Cortex of kidney (tissue), 1 donor: ENCODE results near the gene SPNS1.
"Not testable (repeated sequence)": the region's sequence is repeated elsewhere in the genome, so short reads cannot be mapped to it uniquely, and the experiment has no call there.

Experiments
- DNase-seq: peaks from one replicate; lab custom pipeline; 2025; lab: John Stamatoyannopoulos, UW

Gene SPNS1, protein sequence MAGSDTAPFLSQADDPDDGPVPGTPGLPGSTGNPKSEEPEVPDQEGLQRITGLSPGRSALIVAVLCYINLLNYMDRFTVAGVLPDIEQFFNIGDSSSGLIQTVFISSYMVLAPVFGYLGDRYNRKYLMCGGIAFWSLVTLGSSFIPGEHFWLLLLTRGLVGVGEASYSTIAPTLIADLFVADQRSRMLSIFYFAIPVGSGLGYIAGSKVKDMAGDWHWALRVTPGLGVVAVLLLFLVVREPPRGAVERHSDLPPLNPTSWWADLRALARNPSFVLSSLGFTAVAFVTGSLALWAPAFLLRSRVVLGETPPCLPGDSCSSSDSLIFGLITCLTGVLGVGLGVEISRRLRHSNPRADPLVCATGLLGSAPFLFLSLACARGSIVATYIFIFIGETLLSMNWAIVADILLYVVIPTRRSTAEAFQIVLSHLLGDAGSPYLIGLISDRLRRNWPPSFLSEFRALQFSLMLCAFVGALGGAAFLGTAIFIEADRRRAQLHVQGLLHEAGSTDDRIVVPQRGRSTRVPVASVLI

DNA sequence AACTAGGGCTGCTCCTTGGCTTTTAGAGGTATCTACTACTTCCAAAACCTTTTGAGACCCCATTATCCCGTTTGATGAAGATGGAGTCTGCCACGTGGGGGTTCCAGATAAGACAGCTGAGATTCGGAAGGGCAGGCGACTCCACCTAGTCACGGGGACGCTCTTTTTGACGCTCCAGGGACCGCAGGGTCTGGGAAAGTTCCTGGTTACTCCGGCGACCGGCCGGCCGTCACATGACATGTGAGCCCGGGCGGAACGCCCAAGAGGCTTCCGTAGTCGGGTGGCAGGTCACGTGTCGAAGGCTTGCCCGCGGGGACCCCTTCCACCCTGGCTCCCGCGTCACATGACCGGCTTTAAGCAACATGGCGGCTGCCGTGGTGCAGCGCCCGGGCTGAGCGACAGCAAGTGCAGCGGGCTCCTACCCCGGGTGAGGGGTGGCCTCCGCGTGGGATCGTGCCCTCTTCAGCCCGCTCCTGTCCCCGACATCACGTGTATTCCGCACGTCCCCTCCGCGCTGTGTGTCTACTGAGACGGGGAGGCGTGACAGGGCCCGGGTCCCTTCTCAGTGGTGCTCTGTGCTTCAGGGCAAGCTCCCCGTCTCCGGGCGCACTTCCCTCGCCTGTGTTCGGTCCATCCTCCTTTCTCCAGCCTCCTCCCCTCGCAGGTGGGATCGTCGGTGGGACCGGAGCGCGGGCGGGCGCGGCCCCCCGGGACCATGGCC lies at the start of gene SPNS1:
SPNS1 (plus strand) TSS at position 342 of the 721 bp plus-strand sequence; CDS start at position 716, 374 bp downstream.
- DNase-seq, result peak; percentile 38

DNA sequence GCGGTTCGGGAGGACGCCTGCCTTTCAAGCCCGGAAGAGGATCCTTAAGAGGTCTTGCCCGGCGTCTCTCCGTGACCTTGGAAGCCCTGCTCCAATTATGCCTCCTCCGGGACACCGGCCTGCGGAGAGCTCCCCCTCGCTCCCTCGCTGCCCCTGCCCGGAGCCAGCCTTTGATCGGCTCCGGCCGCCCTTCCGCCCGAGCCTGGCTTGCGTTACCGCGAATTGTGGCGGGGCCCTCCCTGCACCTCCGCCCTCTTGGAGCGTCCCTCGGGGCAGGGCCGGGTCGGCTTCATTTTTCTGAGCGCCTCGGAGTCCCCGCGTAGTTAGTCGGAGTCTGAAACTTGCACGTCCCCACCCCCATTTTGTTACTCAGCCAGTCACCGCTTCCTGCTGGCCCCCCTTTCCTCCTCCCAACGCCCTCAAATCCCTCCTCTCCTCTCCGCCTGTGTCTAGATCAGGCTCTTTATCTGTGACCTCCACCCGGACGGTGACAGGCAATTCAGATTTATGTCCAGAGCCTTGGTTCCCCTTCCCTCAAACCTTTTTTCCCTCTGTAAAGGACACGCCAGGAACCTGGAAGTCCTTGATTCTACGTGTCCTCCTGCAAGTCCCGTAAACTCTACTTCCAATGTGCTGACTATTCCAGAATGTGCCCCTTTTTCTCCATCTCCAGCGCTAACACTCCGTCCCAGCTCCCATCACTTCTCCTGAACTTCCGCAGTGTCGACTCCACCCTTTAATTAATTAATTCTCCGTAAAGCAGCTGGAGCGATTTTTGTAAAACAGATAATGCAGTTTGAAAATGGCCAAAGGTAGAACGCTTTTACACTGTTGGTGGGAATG lies 49.0 kb upstream of the SPNS1 start:
- no peak for DNase-seq

DNA sequence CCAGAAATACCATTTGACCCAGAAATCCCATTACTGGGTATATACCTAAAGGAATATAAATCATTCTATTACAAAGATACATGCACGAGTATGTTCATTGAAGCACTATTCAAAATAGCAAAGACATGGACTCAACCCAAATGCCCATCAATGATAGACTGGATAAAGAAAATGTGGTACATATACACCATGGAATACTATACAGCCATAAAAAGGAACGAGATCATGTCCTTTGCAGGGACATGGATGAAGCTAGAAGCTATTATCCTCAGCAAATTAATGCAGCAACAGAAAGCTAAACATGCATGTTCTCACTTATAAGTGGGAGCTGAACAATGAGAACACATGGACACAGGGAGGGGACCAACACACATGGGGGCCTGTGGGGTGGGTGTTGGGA lies 48.3 kb upstream of the SPNS1 start:
- DNase-seq, result not testable (repeated sequence)

DNA sequence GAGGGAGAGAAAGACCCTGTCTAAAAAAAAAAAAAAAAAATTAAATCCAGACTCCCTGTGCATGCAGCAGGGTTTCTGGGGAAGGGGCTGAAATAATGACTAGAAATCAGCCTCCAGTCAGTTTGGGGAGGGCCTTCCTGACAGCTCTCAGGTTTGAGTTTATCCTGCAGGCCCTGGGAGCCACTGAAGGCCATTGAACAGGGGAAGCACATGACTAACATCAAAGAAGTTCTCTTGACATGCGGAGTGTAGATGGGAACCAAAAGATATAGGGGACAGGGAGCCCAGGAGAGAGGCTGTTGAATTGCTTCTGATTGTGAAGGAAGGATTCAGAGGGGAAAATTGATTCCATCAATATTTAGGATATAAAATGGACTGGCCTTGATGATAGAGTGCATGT lies 46.8 kb upstream of the SPNS1 start:
- no peak for DNase-seq

DNA sequence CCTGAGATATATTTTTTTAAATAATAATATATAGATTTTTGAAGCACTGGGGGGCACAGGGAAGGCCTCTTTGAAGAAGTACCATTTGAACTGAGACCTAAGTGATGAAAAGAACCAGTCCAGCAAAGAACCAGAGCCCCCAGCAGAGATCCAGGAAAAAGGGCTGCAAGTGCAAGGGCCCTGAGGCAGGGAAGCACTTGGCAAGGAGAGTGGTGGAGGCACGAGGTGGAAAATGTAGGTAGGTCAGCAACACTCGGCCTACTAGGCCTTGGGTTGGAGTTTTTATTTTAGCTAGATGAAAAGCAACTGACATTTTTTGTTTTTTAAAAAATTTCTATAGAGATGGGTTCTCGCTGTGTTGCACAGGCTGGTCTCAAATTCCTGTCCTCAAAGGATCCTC lies 44.4 kb upstream of the SPNS1 start:
- no peak for DNase-seq

DNA sequence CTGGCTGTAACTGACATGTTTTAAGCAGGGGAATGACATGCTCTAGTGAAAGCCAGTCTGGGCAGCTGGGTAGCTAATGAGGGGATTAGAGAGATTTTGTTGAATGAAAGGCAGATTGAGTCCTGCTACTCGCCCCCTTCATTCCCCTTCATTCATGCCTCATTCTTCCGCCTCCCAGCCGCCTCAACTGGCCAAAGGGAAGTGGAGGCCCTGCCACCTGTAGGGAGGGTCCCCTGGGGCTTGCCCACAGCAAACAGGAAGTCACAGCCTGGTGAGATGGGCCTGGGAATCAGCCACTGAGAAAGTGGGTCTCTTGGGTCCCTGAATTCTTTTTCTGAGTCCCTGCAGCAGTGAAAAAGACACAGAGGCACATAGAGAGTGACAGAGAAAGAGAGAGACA lies 43.9 kb upstream of the SPNS1 start:
- DNase-seq, result no peak

DNA sequence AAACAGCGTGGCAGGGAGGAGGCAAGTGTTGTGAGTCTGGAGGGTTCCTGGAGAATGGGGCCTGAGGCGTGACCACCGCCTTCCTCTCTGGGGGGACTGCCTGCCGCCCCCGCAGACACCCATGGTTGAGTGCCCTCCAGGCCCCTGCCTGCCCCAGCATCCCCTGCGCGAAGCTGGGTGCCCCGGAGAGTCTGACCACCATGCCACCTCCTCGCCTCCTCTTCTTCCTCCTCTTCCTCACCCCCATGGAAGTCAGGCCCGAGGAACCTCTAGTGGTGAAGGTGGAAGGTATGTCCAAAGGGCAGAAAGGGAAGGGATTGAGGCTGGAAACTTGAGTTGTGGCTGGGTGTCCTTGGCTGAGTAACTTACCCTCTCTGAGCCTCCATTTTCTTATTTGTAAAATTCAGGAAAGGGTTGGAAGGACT lies 42.8 kb upstream of the SPNS1 start, which contains the start of gene CD19:
CD19 (plus strand) TSS at position 171 of the 425 bp plus-strand sequence; CDS start at position 201, 30 bp downstream.
- DNase-seq, result no peak

DNA sequence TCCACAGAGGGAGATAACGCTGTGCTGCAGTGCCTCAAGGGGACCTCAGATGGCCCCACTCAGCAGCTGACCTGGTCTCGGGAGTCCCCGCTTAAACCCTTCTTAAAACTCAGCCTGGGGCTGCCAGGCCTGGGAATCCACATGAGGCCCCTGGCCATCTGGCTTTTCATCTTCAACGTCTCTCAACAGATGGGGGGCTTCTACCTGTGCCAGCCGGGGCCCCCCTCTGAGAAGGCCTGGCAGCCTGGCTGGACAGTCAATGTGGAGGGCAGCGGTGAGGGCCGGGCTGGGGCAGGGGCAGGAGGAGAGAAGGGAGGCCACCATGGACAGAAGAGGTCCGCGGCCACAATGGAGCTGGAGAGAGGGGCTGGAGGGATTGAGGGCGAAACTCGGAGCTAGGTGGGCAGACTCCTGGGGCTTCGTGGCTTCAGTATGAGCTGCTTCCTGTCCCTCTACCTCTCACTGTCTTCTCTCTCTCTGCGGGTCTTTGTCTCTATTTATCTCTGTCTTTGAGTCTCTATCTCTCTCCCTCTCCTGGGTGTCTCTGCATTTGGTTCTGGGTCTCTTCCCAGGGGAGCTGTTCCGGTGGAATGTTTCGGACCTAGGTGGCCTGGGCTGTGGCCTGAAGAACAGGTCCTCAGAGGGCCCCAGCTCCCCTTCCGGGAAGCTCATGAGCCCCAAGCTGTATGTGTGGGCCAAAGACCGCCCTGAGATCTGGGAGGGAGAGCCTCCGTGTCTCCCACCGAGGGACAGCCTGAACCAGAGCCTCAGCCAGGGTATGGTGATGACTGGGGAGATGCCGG lies 42.0 kb upstream of the SPNS1 start:
- no peak for DNase-seq

DNA sequence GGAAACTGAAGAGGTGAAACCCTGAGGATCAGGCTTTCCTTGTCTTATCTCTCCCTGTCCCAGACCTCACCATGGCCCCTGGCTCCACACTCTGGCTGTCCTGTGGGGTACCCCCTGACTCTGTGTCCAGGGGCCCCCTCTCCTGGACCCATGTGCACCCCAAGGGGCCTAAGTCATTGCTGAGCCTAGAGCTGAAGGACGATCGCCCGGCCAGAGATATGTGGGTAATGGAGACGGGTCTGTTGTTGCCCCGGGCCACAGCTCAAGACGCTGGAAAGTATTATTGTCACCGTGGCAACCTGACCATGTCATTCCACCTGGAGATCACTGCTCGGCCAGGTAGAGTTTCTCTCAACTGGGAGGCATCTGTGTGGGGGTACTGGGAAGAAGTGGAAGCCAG lies 41.4 kb upstream of the SPNS1 start:
- DNase-seq, result no peak

DNA sequence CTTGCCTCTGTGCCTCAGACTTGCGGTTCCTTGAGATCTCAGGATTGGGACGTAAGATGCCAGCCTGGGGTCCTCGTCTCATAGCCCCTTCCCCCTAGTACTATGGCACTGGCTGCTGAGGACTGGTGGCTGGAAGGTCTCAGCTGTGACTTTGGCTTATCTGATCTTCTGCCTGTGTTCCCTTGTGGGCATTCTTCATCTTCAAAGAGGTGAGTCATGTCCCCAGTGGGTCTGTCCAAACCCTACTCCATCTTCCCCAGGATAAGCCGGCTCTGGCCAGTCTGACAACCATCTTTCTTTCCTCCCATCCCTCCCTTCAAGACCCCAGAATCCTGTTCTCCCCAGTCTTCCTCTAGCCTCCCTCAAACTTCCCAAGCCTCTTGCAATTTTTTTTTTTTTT lies 39.2 kb upstream of the SPNS1 start:
- no peak for DNase-seq

DNA sequence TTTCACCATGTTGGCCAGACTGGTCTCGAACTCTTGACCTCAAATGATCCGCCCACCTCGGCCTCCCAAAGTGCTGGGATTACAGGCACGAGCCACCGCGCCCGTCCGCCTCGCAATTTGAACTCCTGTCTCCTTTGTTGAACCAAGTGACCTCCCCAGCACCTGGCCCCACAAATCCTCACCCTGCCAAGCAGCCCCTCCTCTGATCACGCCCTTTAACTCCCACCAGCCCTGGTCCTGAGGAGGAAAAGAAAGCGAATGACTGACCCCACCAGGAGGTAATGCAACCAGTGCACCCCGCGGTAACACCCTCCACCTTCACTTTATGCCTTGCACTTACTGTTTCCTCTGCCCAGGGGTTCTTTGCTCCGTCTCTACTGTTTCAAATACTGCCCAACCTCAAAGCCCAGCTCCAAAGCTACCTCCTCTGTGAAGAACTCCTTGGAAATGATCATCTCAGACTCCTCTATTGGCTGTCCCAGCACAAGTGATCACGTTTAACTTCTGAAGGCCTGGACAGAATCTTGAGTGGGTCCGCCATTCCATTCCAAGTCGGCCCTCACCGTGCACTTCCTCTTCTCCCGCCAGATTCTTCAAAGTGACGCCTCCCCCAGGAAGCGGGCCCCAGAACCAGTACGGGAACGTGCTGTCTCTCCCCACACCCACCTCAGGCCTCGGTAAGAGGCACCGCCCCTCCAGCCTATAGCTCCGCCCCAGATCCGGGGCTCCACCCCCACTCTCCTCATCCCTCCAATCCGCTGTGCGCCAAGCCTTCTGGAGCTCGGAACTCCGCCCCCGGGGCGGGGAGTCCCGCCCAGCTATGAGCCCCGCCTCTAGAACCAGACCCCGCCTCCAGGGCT lies 38.4 kb upstream of the SPNS1 start:
- DNase-seq, result no peak

DNA sequence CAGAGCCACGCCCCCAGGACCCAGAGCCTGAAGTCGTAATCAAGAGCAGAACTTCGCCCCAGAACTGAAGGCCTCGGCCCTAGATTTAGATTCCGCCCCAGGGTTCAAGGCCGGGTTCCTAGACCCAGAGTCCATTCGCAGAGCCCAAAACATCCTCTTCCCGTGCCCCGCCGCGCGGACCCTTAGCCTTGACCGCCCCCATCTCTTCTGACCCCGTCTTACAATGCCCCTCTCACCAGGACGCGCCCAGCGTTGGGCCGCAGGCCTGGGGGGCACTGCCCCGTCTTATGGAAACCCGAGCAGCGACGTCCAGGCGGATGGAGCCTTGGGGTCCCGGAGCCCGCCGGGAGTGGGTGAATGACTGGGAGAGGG lies 37.8 kb upstream of the SPNS1 start:
- DNase-seq, result no peak

DNA sequence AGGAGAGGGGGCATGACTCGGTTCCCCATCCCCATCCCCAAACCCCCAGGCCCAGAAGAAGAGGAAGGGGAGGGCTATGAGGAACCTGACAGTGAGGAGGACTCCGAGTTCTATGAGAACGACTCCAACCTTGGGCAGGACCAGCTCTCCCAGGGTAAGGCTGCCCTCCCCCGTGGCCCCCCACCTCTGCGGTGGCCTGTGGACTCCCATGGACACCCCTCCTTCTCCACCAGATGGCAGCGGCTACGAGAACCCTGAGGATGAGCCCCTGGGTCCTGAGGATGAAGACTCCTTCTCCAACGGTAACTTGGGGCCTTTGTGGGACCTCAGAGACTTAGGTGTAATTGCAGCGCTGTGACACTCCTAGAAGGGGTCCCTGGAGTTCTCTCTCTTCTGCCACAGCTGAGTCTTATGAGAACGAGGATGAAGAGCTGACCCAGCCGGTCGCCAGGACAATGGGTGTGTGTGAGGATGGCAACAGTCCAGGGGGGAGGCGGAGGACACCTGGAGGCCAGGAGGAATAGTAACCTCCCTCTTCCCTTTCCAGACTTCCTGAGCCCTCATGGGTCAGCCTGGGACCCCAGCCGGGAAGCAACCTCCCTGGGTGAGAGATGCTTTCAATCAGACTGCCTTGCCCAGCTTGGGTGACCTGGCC lies 37.2 kb upstream of the SPNS1 start:
- no peak for DNase-seq

DNA sequence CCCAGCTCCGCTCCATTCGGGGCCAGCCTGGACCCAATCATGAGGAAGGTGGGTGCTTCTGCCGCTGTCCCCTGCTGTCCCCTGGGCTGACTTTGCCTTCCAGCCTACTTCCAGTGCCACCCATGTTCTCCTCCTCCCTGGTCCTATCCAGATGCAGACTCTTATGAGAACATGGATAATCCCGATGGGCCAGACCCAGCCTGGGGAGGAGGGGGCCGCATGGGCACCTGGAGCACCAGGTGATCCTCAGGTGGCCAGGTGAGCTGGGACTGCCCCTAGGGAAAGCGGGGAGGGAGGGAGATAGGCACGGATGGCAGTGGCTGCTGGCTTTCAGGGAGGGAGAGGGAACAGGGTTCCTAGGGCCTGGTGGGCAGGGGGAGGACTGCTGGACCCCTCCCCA lies 35.9 kb upstream of the SPNS1 start:
- DNase-seq, result no peak

DNA sequence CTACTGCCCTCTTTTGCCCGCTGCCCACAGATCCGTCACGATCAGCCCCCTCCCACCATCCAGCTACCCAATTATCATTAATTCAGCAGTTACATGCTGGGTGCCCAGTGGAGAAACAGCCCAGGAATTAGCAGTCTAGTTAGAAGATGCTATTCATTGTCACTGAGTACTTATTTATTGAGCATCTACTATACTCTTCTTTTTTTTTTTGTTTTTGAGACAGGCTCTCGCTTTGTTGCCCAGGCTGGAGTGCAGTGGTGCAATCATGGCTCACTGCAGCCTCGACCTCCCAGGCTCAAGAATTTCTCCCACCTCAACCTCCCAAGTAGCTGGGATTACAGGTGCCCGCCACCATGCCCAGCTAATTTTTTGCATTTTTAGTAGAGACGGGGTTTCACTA lies 34.8 kb upstream of the SPNS1 start:
- not testable (repeated sequence) for DNase-seq

DNA sequence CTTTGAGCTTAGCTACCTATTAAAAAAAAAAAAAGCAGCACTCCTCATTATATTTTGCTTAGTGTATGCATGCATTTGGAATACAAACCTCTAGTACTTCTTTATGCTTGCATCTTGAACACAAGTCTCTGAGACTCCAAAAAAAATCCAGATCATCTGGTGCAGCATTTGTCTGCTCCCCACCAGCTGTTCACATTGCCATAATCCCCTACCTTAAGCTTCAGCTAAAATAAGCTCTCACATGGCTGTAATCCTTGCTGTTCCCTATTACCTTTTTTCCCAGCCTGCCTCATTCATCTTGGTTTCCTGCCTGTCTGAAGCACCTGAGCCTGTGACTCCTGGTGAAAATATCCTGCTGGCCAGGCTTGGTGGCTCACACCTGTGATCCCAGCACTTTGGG lies 31.3 kb upstream of the SPNS1 start:
- no peak for DNase-seq

DNA sequence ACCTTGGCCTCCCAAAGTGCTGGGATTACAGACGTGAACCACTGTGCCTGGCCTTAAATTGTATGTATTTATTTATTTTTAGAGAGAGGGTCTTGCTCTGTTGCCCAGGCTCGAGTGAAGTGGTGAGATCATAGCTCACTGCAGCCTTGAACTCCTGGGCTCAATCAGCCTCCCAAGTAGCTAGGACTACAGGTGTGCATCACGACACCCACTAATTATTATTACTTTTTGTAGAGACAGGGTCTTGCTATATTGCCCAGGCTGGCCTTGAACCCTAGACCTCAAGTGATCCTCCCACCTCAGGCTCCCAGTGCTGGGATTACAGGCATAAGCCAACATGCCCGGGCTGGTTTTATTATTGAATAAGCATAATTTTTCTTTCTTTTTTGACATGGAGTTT lies 27.9 kb upstream of the SPNS1 start:
- DNase-seq, result no peak

DNA sequence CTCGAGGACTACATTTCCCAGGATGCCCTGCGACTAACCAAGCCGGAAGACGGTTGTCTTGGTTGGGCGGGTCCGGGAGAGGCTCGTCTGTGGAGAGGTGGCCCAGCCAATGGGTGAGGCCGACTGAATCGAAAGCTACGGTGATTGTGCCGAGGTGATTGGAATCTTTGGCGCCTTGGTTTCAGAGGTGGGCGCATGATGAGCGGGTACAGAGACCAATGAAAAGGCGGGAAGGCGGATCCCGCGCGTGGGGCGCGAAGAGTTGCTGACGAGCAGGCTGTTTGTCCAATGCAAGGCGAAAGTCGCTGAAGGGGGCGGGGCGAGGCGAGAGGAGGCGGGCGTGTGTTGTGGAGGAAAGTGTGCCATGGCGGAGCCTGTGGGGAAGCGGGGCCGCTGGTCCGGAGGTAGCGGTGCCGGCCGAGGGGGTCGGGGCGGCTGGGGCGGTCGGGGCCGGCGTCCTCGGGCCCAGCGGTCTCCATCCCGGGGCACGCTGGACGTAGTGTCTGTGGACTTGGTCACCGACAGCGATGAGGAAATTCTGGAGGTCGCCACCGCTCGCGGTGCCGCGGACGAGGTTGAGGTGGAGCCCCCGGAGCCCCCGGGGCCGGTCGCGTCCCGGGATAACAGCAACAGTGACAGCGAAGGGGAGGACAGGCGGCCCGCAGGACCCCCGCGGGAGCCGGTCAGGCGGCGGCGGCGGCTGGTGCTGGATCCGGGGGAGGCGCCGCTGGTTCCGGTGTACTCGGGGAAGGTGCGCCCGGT lies 23.7 kb upstream of the SPNS1 start, which contains the start of gene NFATC2IP:
NFATC2IP (plus strand) TSS at position 290 of the 762 bp plus-strand sequence; CDS start at position 365, 75 bp downstream.
- DNase-seq, result no peak

DNA sequence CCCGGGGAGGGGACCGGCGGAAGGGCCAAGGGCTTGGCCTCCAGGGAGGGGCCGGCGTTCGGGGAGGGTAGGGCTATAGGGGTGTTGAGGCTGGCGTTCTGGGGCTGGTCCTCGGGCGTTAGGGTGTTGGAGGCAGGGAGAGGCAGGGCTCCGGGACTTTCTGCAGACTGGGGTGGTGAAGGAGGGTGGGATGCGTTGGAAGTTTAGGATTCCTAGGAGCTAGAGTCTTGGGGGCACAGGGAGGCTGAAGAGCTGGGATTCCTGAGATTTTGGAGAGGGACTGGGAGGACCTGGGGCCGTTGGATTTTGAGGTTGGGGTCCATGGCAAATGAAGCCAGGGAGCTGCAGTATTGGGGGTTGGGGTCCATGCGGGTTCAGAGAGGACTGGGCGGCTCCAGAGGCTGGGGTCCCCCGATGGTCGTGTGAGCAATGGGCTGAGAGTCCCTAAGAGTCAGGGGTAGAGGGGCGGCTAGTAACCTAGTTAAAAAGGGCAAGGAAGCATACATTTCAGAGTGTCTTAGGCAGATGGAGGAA lies 23.1 kb upstream of the SPNS1 start:
- no peak for DNase-seq
